Kidney epithelial cell (primary cell): ENCODE measurements around the gene ZNF554. TPM values are rescaled to one million over a fixed set of nuclear protein-coding genes. Genes with fewer than 3 reads are reported as not detected.

Experiments
- DNase-seq: peaks from one replicate; pipeline ENCODE4 v3.0.0-alpha.2; 2010; ENCODE audit warnings: low read depth
- H3K27me3 ChIP-seq: 2 replicates; pipeline ENCODE4 v1.6.0; 2011; ENCODE audit warnings: low read length; ENCODE audit not compliant: control insufficient read depth, insufficient read depth
- H3K36me3 ChIP-seq: 2 replicates; pipeline ENCODE4 v1.5.1; 2011; ENCODE audit warnings: low read length; ENCODE audit not compliant: control insufficient read depth, insufficient read depth
- H3K4me3 ChIP-seq: 2 replicates; pipeline ENCODE4 v1.5.1; 2011; ENCODE audit warnings: low read depth, mild to moderate bottlenecking, control low read depth, low read length
- total RNA-seq: library from RNA; depleted of rRNA; stranded (reverse); fragments of >200 nt; gene quantifications from 2 replicates; pipeline ENCODE4 v1.2.3, GENCODE V29; 2015
- TF ChIP-seq, protein P1 (sequence below): IDR thresholded peaks from 2 replicates; pipeline ENCODE4 v1.5.1; 2011; ENCODE audit warnings: mild to moderate bottlenecking, moderate library complexity, low read length, control low read depth, inconsistent platforms; ENCODE audit not compliant: insufficient read depth, poor library complexity, severe bottlenecking

Gene ZNF554
- total RNA-seq, 1 donor from 2014 or later, result 4.5 TPM

- Histone ChIP-seq H3K36me3 (no peaks in the 10 kb centered on the region), H3K4me3 (no peak overlapping the region), H3K27me3 (no peaks in the 10 kb centered on the region)
- TF ChIP-seq, protein P1, sequence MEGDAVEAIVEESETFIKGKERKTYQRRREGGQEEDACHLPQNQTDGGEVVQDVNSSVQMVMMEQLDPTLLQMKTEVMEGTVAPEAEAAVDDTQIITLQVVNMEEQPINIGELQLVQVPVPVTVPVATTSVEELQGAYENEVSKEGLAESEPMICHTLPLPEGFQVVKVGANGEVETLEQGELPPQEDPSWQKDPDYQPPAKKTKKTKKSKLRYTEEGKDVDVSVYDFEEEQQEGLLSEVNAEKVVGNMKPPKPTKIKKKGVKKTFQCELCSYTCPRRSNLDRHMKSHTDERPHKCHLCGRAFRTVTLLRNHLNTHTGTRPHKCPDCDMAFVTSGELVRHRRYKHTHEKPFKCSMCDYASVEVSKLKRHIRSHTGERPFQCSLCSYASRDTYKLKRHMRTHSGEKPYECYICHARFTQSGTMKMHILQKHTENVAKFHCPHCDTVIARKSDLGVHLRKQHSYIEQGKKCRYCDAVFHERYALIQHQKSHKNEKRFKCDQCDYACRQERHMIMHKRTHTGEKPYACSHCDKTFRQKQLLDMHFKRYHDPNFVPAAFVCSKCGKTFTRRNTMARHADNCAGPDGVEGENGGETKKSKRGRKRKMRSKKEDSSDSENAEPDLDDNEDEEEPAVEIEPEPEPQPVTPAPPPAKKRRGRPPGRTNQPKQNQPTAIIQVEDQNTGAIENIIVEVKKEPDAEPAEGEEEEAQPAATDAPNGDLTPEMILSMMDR, result no peak
- no peak for DNase-seq
Measured at GRCh38 chr19:2793577-2793976, 26.1 kb upstream of the ZNF554 start.

DNA sequence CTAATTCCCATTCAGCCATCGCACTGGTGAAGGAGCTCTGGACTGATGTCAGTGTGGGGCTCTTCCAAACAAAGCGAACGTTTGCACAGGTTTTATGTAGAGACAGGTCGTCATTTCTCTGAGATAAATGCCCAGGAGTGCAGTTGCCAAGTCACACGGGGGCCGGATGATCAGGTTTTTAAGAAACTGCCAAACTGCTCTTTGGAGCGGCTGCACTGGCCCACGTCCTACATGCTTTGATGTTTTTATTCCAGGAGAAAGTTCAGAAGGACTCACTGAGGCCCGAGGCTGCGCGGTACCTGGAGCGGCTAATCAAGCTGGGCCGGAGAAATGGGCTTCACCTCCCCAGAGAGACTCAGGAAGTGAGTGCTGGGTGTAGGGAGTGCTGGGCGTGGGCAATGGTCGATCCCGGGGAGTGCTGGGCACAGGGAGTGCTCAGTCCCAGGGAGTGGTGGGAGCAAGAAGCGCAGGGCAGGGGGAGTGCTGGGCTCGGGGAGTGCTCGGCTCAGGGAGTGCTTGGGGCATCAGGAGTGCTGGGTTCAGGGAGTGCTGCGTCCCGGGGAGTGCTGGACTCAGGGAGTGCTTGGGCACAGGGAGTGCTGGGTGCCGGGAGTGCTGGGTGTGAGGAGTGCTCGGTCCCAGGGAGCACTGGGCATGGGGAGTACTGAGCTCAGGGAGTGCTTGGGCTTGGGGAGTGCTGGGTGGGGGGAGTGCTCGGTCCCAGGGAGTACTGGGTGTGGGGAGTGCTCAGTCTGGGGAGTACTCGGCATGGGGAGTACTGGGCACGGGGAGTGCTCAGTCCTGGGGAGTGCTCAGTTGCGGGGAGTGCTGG lies 23.6 kb upstream of the ZNF554 start:
- Histone ChIP-seq H3K4me3 (no peak overlapping the region), H3K27me3 (no peaks in the 10 kb centered on the region), H3K36me3 (no peaks in the 10 kb centered on the region)
- DNase-seq, result no peak
- TF ChIP-seq, protein P1, result no peak

DNA sequence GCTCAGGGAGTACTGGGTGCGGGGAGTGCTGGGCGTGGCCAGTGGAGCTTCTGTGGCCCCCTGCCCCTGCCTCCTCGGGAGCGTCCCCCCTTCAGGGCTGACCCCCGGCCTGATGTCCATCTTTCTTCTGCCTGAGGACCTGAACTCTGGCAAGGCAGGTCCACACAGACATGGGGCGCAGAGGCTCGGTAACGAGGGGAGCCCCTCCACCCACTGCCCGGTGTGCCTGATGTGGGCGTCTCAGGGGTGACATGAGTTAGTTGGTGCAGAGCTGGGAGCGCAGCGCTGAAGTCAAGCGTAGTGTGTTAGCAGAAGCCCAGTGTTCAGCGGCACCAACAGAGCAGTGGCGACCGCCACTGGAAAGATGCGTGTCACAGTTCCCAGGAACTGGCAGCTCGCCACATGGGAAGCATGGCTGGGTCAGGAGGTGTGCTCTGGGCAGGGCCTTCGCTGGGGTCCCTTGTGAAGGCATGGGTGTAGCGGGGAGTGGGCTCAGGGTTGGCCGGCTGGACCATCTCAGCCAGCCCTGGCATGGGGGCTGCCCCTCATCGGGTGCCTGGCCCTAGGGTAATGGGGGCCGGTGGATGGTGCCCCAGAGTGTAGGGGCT lies 22.9 kb upstream of the ZNF554 start:
- H3K4me3 ChIP-seq, result no peak overlapping the region
- no peaks in the 10 kb centered on the region for H3K36me3 ChIP-seq
- TF ChIP-seq, protein P1, result no peak
- no peak for DNase-seq
- H3K27me3 ChIP-seq, result no peaks in the 10 kb centered on the region

GRCh38 chr19:2797280-2797679 lies 22.4 kb upstream of the ZNF554 start:
- no peaks in the 10 kb centered on the region for H3K36me3 ChIP-seq
- TF ChIP-seq, protein P1, result no peak
- no peak overlapping the region for H3K4me3 ChIP-seq
- H3K27me3 ChIP-seq, result no peaks in the 10 kb centered on the region
- no peak for DNase-seq

DNA sequence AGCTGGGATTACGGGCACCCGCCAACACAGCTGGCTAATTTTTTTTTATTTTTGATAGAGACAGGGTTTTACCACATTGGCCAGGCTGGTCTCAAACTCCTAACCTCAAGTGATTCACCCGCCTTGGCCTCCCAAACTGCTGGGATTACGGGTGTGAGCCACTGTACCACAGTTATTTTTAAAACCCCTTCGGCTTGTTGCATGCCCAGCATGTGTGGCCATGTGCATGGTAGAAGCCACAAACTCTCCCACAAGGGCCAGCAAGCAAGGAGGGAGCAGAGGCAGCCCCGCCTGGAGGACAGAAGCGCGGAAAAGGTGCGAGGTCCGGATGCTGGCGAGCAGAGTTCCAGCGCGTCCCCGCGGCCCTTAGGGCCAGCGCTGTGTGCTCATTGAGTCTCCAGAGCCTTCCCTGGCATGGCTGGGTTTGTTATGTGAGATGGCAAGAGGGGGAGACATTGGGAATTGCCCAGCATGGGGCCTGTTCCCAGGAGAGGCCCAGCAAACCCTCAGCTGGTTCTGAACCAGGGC lies 21.4 kb upstream of the ZNF554 start:
- H3K36me3 ChIP-seq, result no peaks in the 10 kb centered on the region
- TF ChIP-seq, protein P1, result no peak

More for the DNA sequence above, 21.4 kb upstream of the ZNF554 start:
- Histone ChIP-seq H3K4me3 (no peak overlapping the region), H3K27me3 (no peaks in the 10 kb centered on the region)
- no peak for DNase-seq
